NOMO-1 treated with DMSO at 0.1 percent for 48 hours (cell line): ENCODE data around the gene USH1G.
"Not testable (repeated sequence)": the region's sequence is repeated elsewhere in the genome, so short reads cannot be mapped to it uniquely, and the experiment has no call there.

Experiments used
- DNase-seq: peaks from one replicate; lab custom pipeline; 2025; ENCODE audit not compliant: unreplicated experiment; lab: John Stamatoyannopoulos, UW

Gene USH1G

DNA sequence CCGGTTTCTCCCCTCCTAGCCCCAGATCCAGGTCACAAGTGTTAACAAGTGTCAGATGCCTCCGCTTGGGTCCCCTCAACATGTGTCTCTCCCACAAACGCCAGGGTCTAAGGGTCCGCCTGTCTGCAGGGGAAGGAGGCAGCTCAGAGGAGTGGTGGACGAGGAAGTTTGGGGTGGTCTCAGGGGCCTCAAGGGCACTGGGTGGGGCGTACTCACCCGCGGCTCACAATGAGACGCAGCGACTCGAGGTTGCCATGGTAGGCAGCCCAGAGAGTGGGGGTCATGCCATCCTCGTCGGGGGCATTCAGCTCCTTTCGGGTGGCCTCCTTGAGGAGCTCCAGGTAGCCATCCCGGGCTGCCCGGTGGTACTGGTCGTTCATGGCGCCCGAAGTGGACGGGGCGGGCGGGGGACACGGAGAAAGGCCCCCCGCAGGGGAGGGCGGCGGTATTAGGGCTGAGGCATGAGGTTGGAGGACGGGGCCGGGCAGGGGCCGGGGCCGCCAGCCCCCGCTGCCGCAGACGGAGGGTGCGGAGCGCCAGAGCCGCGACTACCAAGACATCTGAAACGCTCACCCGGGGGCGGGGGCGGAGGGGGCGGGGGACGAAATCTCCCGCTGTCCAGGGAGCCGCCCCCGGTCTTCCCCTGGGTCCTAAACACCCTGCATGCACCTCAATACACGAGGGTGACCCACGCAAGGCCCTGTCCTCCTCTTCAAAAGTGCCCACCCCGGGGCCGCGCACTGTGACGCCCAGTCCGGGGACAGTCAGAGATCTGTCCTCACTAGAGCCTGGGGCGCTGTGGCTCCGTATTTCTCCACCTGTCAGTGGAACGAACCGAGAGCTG lies at the start of gene USH1G:
Gene USH1G, minus strand, starts transcription at position 562 of the 844 bp plus-strand sequence. Its CDS starts 182 bp downstream, at position 380.
- no peak for DNase-seq

DNA sequence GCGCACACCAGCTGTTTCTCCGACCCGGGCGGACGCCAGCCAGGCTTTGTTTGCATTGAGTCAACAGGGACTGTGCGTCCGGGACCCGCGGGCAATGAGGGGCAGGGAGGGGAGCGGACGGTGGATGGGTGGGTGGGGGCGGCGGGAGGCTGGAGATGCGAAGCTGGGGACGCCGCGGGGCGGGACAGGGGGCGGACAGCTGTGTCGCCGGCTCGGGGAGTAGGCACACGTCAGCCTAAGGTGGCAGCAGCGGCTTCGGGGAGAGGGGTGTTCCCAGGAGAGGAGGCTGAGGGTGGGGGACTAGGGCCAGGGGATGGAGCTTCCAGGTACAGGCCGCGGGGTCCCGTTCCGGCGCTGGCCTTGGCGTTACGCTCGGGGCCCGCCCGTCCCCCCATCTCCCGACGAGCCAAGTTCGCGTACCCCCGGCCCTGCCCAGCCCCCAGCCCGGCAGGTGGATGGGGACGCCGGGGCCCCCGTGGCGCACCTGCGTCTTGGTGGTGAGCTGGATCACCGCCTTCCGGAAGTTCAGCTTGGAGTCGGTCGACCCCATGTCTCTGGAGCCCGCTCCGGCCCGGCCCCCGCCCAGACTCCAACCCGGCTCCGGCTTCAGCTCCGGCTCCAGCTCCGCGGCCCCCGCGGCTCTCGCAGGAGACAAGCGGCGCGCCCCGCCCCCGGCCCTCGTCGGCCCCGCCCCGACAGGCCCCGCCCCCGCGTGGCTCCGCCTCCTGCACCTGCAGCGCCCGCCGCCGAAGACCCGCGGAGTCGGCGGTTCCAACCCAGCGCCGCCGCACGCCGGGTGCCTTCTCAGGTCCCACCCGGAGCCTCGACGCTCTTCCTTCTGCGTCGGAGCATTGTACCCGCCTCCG lies 49.3 kb upstream of the USH1G start, which contains the start of gene HID1:
Gene HID1, minus strand, starts transcription at position 653 of the 866 bp plus-strand sequence. Its CDS starts 103 bp downstream, at position 550.
- DNase-seq: no peak

DNA sequence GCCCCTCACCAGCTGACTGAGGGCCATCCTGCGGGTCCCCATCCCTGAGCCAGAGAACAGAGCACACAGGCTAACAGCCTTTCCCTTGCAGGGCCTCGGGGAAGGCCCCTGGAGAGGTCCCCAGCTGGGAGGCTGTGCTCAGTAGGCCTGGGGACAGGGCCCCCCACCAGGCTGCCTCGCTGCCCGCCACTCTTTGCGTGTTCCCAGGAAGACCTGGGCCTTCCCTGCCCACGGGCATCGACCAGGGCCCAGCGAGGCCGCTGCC lies 48.7 kb upstream of the USH1G start:
- no peak for DNase-seq

DNA sequence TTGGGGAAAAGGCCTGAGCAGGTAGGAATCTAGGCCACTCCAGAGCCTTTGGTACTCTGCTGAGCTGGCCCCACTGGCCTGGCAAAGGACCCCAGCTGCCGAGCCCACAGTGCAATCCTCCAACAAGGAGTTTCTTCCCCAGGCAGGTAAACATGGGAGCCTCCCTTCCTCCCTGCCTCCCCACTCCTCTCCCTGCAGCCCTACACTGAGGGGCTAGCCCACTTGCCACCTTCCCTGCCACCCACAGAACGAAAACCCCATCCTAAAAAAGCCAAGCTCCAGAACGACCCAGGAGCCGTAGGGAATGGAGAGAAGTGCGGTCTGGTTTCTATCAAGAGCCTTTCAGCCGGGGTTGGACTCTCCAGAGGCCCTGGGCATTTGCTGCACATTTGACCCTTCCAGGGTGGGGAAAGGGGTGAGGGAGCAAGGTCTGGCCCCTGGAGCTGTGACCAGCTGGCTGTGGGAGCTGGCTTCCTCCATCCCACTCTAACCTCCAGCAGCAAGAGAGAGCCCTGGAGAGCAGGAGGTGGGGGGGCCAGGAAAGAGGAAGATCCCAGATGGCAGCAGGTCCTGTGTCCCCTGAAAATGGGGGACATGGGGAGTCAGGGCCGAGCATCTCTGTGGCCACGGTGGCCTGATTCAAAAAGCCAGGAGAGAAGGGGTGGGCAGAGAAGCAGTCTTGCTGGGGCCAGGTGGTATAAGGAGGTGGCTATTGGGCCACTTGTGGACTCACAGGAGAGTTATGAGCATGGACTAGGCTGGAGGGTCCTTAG lies 48.2 kb upstream of the USH1G start:
- DNase-seq: no peak

DNA sequence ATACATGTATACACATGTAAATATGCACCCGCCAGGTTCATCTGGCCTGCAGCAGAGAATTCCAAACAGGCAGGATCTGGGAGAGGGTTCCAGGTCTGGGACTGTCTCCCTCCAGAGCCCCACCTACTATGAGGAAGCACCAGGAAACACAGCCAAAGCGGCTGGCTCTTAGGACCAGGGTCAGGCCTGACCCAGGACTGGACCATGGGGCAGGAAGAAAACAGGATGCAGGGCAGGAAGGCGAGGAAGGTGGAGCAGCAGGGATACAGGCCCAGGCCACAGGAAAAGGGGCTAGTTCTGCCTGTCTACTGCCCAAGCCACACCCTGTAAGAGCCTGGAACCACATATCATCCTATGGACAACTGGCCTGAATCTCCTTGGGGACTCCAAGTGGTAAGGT lies 47.3 kb upstream of the USH1G start:
- no peak for DNase-seq

DNA sequence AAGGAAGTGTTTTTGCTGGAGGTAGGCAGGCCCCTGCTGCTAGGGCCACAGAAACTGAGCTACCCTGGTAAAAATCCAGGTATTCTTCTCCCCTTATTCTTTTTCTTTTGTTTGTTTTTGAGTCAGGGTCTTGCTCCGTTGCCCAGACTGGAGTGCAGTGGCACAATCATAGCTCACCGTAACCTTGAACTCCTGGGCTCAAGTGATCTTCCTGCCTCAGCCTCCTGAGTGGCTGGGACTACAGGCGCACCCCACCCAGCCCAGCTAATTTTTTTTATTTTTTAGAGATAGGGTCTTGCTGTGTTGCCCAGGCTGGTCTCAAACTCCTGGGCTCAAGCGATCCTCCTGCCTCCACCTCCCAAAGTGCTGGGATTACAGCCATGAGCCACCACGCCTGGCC lies 46.4 kb upstream of the USH1G start:
- not testable (repeated sequence) for DNase-seq

DNA sequence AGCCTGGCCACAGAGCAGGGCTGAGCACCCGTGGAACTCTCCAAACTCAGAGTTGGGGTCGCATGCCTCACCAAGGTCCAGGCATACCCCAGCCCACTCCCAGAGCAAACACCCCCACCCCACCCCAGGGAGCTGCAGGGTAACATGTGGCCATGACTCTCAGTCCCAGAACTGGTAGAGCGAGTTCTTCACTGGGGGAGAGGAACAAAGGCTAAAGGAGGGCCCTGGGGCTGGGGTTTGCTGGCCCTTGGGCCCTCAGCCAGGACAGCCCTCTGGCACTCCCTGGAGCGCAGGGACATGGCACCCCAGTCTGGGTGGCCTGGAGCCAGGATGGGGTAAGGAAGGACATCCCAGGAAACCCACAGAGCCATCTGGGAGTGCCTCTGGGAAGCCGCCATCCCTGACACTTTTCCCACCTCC lies 45.3 kb upstream of the USH1G start:
- DNase-seq: no peak

DNA sequence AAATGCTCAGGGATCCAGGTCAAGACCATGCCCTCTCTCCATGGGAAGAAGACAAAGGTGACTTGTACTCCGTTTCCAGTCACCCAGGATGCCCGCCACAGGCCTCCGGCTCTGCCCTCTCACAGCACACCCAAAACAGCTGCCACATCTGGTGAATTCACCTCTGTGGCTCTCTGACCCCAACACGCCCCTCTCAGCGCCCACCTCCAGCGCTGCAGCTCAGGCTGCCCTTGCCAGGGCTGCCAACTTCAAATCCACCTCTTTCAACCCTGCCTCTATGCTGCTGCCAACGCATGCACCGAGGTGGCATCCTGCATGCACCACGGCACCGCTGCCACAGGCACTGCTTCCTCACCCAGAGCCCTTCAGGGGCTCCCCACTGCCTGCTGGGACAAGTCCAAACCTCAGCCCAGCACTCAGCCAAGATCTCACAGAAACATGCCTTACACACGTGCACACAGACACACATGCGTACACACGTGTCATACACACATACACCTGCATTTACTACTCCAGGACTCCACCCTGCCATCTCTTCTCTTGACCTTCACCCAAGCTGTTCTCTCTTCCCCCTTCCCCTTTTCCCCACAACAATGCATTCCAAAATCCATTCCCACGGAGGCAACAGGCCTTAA lies 42.0 kb upstream of the USH1G start:
- DNase-seq: no peak

DNA sequence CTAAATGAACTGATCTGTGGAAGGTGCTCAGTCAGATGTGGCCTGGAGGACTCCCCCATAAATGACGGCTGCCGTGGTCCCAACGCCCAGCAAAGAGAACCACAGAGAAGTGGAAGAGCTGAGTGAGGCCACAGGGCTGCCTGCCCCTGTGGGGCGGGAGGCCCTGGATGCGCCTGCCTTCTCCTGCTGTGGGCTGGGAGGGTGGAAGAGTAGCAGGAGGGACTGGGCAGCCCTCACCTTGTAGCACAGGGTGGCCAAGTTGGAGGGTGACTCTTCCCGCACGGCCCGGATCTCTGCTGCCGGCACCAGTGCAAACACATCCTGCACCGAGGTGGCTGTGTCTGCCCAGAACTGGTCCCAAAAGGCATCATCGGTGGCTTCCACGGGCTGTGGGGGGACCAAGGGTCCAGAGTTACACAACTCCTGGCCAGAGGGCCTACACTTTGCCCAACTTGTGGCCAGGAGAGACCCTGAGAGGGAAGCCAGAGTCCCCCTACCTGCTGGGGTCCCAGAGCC lies 41.2 kb upstream of the USH1G start:
- DNase-seq: no peak

DNA sequence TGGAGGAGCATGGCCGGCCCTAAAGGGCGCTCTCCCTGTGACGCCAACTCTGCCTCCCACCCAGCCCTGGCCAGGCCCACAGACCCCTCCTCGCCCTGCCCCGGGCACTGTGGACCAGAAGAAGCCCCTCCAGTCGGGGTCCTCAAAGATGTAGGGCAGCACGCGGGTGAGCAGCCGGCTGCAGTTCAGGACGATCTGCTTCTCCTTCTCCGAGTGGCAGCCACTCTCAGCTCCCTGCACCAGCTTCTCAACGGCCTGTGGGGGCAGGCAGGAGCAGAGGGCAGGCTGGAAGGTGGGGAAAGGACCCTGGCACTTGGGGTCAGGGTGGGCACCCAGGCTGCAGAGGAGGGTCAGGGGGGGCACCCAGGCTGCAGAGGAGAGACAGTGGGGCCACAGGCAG lies 40.6 kb upstream of the USH1G start:
- DNase-seq: no peak

DNA sequence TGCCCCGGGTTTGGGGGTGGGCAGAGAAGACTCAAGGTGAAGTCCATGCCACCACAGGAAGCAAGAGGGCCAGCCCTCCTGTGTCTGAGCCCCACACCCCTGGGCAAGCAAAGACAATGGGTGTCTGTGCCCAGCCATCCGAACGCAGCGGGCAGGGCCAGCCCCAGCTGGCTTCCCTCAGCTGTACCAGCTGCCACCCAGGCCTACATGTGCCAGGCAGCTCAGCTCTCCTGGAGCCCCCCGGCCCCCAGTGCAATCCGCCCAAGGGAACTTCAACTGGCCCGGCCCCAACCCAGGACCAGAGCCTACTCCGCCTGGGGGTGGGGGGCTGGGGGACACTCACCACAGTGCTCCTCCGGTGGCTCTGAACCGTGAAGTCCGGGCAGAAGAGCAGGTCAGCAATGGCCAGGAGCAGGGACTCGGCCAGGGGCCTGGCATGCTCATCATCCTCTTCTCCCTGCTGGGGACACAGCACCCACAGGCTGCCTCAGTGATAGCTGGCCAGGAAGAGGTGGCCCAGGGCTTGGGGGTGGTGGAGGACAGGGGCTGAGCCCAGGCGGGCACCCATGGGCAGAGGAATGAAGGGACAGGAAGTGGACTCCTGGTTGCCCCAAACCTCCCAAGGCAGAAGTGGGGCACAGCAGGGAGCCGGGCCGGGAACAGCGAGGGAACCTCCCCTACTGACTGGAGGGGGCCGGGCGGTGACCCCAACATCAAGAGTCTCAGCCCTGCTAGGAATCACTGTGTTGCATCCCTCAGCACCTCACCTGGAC lies 39.8 kb upstream of the USH1G start:
- DNase-seq: no peak

DNA sequence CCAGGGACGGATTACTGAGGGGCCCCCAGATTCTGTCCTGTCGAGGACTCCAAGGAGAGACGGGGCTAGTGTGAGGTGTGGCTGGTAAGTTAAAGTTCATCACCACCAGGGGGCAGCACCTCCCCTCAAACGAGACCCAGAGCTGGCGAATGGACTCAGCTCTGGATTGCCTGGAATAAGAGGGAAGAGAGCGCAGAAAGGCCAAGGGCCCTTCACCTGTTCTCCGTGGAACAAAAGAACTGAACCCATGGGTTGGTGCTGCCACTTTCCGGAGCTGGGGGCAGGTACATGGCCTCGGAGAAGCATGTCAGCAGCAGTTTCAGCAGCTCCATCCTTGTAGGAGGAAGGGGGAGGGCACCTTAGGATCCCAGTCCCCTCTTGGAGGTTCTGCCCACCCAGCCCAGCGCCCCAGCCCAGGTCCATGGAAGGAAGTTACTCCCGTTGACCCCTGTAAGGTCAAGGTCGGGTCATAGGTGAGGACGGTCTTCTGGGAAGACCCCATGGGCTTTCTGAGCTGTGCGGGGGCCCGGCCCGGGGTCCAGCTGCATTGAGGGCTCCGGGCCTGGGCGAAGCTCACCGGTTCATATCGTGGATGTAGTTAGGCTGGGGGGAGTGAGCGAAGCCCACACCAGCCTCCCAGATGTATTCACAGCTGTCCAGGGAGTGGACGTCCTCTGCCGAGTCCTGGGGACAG lies 38.7 kb upstream of the USH1G start:
- peak; percentile 66 for DNase-seq

DNA sequence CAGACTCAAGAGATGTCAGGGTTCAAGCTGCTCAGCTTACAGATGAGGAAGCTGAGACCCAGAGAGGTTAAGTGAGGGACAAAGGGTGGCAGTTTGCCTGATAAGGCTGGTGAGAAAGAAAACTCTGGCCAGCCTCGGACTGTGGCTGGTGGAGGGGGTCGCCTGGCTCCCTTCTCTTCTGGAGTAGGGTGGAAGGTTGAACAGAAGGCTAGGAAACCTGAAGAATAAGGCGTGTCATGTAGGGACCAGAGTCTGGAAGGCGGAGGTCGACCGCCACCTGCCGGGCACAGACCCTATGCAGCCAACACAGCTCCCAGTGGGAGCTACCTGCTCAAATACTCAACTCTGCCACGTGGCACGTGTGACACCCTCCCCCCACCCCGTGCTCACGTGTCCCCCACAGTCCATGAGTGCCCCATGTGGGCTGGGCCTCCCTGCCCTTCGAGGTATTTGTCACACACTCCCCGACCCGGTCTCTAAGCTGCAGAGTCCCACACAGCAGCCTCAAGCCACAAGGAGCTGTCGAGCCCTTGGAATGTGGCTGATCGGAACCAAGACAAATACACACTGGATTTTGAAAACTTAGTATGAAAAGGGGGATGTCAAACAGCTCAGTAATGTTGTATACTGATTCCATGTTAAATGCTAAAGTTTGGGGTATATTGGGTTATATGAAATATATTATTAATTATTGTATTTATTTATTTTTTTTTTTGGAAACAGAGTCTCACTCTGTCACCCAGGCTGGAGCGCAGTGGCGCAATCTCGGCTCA lies 37.7 kb upstream of the USH1G start:
- DNase-seq: peak; percentile 67

DNA sequence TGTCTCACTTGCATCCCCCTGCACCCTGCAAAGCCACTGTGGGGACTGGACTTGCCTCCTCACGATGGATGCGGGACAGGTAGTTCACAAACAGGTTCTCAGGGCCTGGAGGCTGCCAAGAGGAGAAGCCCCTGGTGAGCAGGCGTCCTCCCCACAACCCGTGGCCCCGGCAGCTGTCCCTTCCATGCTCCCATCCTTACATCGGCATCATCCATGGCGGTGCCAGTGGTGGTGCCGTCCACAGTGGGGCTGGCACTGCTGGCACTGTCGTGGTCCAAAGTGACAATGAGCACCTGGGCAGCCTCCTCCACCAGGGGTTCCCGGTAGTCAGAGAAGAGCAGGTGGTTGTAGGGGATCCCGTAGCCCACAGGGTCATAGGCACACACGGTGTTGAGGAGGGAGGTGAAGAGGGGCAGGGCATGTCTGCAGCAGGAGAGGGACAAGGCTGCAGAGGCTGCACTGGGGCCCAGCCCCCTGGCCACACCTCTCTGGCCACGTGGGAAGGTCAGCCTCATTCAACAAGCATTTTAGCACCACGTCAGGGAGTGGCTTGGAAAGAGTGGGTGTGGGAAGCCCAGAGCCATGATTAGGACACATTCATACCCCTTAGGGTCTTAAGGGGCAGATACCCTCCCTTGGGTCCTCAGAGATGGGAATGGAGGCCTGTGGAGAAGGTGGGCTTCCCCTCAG lies 36.9 kb upstream of the USH1G start:
- no peak for DNase-seq

DNA sequence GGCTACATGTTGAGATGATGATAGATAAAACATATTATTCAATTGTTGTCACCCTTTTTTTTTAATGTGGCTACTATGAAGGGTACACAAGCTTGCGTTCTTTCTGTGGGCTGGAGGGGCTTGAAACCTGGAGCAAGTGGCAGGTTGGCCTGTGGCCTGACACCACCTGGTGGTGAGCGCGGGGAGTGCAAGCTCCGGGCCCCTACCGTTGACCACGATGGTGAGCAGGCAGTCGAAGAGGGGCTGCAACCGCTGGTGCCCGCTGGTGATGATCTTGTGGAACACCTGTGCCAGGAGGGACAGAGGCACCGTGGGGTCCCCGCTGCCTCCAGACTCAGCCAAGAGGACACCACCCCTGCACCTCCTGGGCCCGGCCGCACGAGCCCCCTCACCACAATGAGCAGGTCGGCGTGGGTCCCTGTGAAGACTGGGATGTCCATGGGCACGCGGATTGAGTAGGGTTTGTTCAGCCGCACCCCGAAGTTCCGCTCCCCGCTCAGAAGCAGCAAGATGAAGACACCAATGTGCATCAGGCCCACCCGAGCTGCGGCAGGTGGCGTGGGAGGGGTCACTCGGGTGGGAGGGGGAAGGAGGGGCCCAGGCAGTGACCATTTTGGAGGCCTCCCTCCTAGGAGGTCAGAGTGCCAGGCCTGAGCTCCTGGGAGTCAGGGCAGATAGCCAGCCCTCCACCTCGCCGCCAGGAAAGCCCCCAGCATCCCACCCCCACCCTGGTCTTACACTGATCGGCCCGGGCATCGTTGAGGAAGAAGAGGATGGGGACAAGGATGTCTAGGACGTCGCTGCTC lies 35.1 kb upstream of the USH1G start:
- DNase-seq: peak; percentile 20

DNA sequence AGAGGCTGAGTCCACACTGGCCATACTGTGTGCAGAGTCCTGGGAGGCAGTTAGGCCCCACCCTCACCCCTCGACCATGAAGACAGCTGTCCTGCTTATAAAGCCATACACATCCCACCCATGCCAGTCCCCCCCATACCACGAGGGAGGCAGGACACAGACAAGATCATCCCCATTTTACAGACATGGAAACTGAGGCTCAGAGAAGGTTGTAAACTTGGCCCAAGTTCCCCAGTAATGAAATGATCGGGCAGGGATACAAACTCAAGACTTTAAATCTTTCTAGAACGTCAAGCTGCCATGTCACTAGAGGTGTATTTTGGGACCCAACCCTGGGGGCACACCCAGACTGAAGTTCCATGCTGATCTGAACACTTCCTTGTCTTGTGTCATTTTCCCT lies 33.0 kb upstream of the USH1G start:
- no peak for DNase-seq
